ENCODE results near the gene RNASE1.

DNA sequence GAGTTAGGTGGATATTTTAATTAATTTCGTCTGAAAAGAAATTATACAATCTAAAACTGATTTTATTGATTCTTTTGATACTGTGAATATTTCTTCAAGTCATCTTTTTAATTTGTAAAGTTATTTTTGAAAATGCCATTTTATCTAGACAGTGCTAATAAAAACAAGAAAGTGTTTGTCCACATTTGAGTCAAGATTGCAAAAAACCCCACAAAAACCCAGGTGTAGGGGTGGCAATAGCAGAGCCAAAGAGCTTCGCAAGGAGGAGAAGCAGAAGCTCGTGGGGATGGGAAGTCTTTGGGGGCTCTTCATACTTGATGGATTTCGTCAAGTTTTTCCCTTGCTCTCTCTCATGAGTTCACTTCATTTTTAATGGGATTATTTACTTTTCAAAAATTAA lies 15.6 kb downstream of the RNASE1 start:
- TF ChIP-seq, protein P1, sequence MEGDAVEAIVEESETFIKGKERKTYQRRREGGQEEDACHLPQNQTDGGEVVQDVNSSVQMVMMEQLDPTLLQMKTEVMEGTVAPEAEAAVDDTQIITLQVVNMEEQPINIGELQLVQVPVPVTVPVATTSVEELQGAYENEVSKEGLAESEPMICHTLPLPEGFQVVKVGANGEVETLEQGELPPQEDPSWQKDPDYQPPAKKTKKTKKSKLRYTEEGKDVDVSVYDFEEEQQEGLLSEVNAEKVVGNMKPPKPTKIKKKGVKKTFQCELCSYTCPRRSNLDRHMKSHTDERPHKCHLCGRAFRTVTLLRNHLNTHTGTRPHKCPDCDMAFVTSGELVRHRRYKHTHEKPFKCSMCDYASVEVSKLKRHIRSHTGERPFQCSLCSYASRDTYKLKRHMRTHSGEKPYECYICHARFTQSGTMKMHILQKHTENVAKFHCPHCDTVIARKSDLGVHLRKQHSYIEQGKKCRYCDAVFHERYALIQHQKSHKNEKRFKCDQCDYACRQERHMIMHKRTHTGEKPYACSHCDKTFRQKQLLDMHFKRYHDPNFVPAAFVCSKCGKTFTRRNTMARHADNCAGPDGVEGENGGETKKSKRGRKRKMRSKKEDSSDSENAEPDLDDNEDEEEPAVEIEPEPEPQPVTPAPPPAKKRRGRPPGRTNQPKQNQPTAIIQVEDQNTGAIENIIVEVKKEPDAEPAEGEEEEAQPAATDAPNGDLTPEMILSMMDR (conservative IDR thresholded peaks at IDR 0.05) = no peak
- TF ChIP-seq ZFX (IDR thresholded peaks at IDR 0.05) = no peak

Measured in C4-2B (cell line).